B cell (primary cell): ENCODE results near the gene UROS. TPM values are rescaled to one million over a fixed set of nuclear protein-coding genes. Genes with fewer than 3 reads are reported as not detected.

Experiments
- ATAC-seq: fragments of 200-7000 bp; cut with Tn5 transposase; one replicate; pipeline ENCODE4 v1.10.0; 2021; ENCODE audit warnings: low read depth, mild to moderate bottlenecking, moderate number of reproducible peaks, moderate library complexity
- CTCF ChIA-PET: fragments of 350-600 bp; sonication (Branson Sonifier 250); formaldehyde crosslinking; loops from one replicate; lab custom pipeline; 2021; ENCODE audit warnings: antibody characterized with exemption, inconsistent platforms; lab: Charles Lee
- POLR2A ChIA-PET: fragments of 350-600 bp; sonication (Branson Sonifier 250); formaldehyde crosslinking; loops from one replicate; lab custom pipeline; 2021; ENCODE audit warnings: antibody characterized with exemption; lab: Charles Lee
- DNase-seq: peaks from one replicate; pipeline ENCODE4 v3.0.0; 2013
- H2AFZ ChIP-seq: 2 replicates; pipeline ENCODE4 v1.6.1; 2012; ENCODE audit warnings: mild to moderate bottlenecking, low read depth, low read length; ENCODE audit not compliant: insufficient read depth, poor library complexity, severe bottlenecking
- H3K27ac ChIP-seq, 2 donors: 1 replicate in 1 of 2; 2 replicates in 1 of 2; pipeline ENCODE4 v1.5.1; 2012 to 2013; ENCODE audit warnings: low read length in 2 of 2, mild to moderate bottlenecking in 2 of 2, moderate library complexity in 1 of 2
- H3K27me3 ChIP-seq, 4 experiments: fragments of 200-600 bp in 1 of 4; sonication (generic) in 1 of 4; replicated peaks in 1 of 4; 1 replicate in 2 of 4; 2 replicates in 2 of 4; pipeline versions ENCODE4 v1.6.1 to v1.7.0; 2013 to 2016; ENCODE audit warnings: low read length in 3 of 4, mild to moderate bottlenecking in 2 of 4, mixed read lengths in 1 of 4, moderate library complexity in 1 of 4; ENCODE audit not compliant: insufficient read depth in 4 of 4, control insufficient read depth in 3 of 4; ENCODE audit errors: control extremely low read depth in 1 of 4
- H3K36me3 ChIP-seq, 2 experiments: replicated peaks in 1 of 2; 1 replicate in 1 of 2; 2 replicates in 1 of 2; pipeline versions ENCODE4 v1.6.1 to v1.7.1; 2013; ENCODE audit warnings: low read length in 1 of 2; ENCODE audit not compliant: insufficient read depth in 2 of 2, control insufficient read depth in 1 of 2; ENCODE audit errors: control extremely low read depth in 1 of 2, extremely low read depth in 1 of 2
- H3K4me1 ChIP-seq, 2 donors: fragments of 200-600 bp in 1 of 2; sonication (generic) in 1 of 2; 1 replicate in 1 of 2; 2 replicates in 1 of 2; pipeline versions ENCODE4 v1.5.1 to v1.6.1; 2013 to 2017; ENCODE audit warnings: low read length in 2 of 2; ENCODE audit not compliant: control insufficient read depth in 2 of 2, insufficient read depth in 2 of 2
- H3K4me2 ChIP-seq: replicated peaks from 2 replicates; pipeline ENCODE3; 2012; ENCODE audit warnings: mild to moderate bottlenecking, low read depth, low read length; ENCODE audit not compliant: poor library complexity, severe bottlenecking
- H3K4me3 ChIP-seq, 5 experiments: fragments of 200-600 bp in 1 of 5; sonication (generic) in 1 of 5; 1 replicate in 3 of 5; 2 replicates in 2 of 5; pipeline versions ENCODE4 v1.5.1 to v1.7.0; 2011 to 2016; ENCODE audit warnings: low read length in 4 of 5, mild to moderate bottlenecking in 4 of 5, low read depth in 2 of 5, control low read depth in 1 of 5, moderate library complexity in 1 of 5; ENCODE audit not compliant: insufficient read depth in 1 of 5; ENCODE audit errors: control extremely low read depth in 1 of 5, extremely low read depth in 1 of 5
- H3K79me2 ChIP-seq: fragments of 200-600 bp; sonication (generic); one replicate; pipeline ENCODE4 v1.6.0; 2016; ENCODE audit warnings: low read length; ENCODE audit not compliant: control insufficient read depth, insufficient read depth
- H3K9ac ChIP-seq: fragments of 200-600 bp; sonication (generic); 2 replicates; pipeline ENCODE4 v1.6.1; 2017; ENCODE audit warnings: mild to moderate bottlenecking, low read length, moderate library complexity
- H3K9me3 ChIP-seq, 3 donors: one replicate each; pipeline versions ENCODE4 v1.6.1 to v1.7.1; 2013; ENCODE audit warnings: low read length in 2 of 3; ENCODE audit not compliant: control insufficient read depth in 2 of 3, insufficient read depth in 1 of 3; ENCODE audit errors: control extremely low read depth in 1 of 3
- H4K20me1 ChIP-seq: 2 replicates; pipeline ENCODE4 v1.6.0; 2012; ENCODE audit warnings: mild to moderate bottlenecking, low read length; ENCODE audit not compliant: insufficient read depth, control insufficient read depth, poor library complexity, severe bottlenecking
- H3K27ac Mint-ChIP-seq: one replicate; pipeline ENCODE4 v1.8.0; 2021; ENCODE audit warnings: mixed read lengths
- H3K27me3 Mint-ChIP-seq: one replicate; pipeline ENCODE4 v1.8.0; 2021; ENCODE audit warnings: mixed read lengths
- H3K4me1 Mint-ChIP-seq: one replicate; pipeline ENCODE4 v1.8.0; 2021; ENCODE audit warnings: mixed read lengths
- H3K4me3 Mint-ChIP-seq: one replicate; pipeline ENCODE4 v1.8.0; 2021; ENCODE audit warnings: mixed read lengths
- H3K9me3 Mint-ChIP-seq: one replicate; pipeline ENCODE4 v1.8.0; 2022; ENCODE audit warnings: mixed read lengths; ENCODE audit not compliant: insufficient read depth
- CTCF ChIP-seq: fragments of 200-600 bp; IDR thresholded peaks from one replicate; pipeline ENCODE4 v1.8.0; 2022; ENCODE audit warnings: antibody characterized with exemption, mild to moderate bottlenecking
- EZH2 ChIP-seq: IDR thresholded peaks from 2 replicates; pipeline ENCODE4 v1.6.1; 2012; ENCODE audit warnings: borderline replicate concordance, low read depth, mild to moderate bottlenecking, moderate library complexity, low read length; ENCODE audit not compliant: insufficient read depth, poor library complexity, severe bottlenecking
- WGBS: methylation state at CpG from one replicate; pipeline ENCODE4 v1.1.5; 2013; ENCODE audit warnings: missing lambda C conversion rate; ENCODE audit not compliant: insufficient coverage; 5-methylcytosine and 5-hydroxymethylcytosine counted together
- intact Hi-C: fragments of 100-400 bp; cut with micrococcal nuclease; formaldehyde crosslinking; loops from one replicate; pipeline ENCODE4 v1.10.0; 2022
- polyA plus RNA-seq: library from polyadenylated mRNA; depleted of rRNA; stranded (reverse); fragments of >200 nt; gene quantifications from 2 replicates; pipeline ENCODE4 v1.2.3, GENCODE V29; 2012
- total RNA-seq, 2 donors: library from RNA; stranded (reverse); fragments of 120-200 nt in 1 of 2; gene quantifications; 1 replicate in 1 of 2; 2 replicates in 1 of 2; pipeline versions ENCODE4 v1.2.3 to v1.2.4, GENCODE V29; 2013 to 2022

UROS gene
- total and polyA plus RNA-seq, 2 donors (not counting 1 experiment from before 2014, with no cell fraction given): 28.3 to 37.1 TPM

- Mint-ChIP-seq H3K4me3 (no peak within 1 kb of the TSS), H3K4me1 (no peaks in the 10 kb centered on the region), H3K9me3 (no peaks in the 10 kb centered on the region), H3K27ac (no peak within 1 kb of the TSS), H3K27me3 (peaks cover 4% of the 10 kb centered on the region)
- DNase-seq: no peak
- H4K20me1 ChIP-seq: no peaks in the 10 kb centered on the region
- ChIA-PET POLR2A (no interaction called here), CTCF (no interaction called here)
- H3K4me3 ChIP-seq: no peak within 1 kb of the TSS
- H3K4me2 ChIP-seq: no peak within 1 kb of the TSS
- 94% methylated on average over 24 of the region's 26 CpGs for WGBS
- TF ChIP-seq EZH2 (no peak), CTCF (no peak)
- H3K4me1 ChIP-seq: no peaks in the 10 kb centered on the region
- H2AFZ ChIP-seq: no peak within 1 kb of the TSS
- no peaks in the 10 kb centered on the region for H3K27me3 ChIP-seq
- no peaks in the 10 kb centered on the region for H3K36me3 ChIP-seq
- intact Hi-C loops: no loop called here
- ATAC-seq: no peak
- no peaks in the 10 kb centered on the region for H3K79me2 ChIP-seq
- no peak within 1 kb of the TSS for H3K27ac ChIP-seq
- H3K9ac ChIP-seq: no peak within 1 kb of the TSS
- no peaks in the 10 kb centered on the region for H3K9me3 ChIP-seq
Observed at GRCh38 chr10:125775491-125776106, 47.5 kb downstream of the UROS start, which contains the start of gene MMP21. TSS of gene MMP21 (minus strand) at chr10:125775821. CDS start at chr10:125775821, 0 bp downstream.

- intact Hi-C loops: no loop called here
- Mint-ChIP-seq H3K27ac (no peak overlapping the region), H3K27me3 (peaks cover 4% of the 10 kb centered on the region), H3K4me1 (no peaks in the 10 kb centered on the region), H3K4me3 (no peak overlapping the region), H3K9me3 (no peaks in the 10 kb centered on the region)
- no peak for TF ChIP-seq CTCF
- no peak for TF ChIP-seq EZH2
- Histone ChIP-seq H3K27ac (no peak overlapping the region), H3K79me2 (no peaks in the 10 kb centered on the region), H3K36me3 (no peaks in the 10 kb centered on the region), H3K4me2 (no peak overlapping the region), H2AFZ (no peak overlapping the region), H3K4me3 (no peak overlapping the region), H3K9ac (no peak overlapping the region), H3K4me1 (no peaks in the 10 kb centered on the region), H3K9me3 (no peaks in the 10 kb centered on the region), H3K27me3 (no peaks in the 10 kb centered on the region), H4K20me1 (no peaks in the 10 kb centered on the region)
- ATAC-seq (no peak), DNase-seq (no peak)
- ChIA-PET CTCF (no interaction called here), POLR2A (no interaction called here)
- WGBS: 95% methylated on average over 32 of the region's 32 CpGs
Observed at GRCh38 chr10:125774581-125775191, 48.4 kb downstream of the UROS start.
